Naive thymus-derived CD8-positive, alpha-beta T cell (primary cell): ENCODE data around the gene NDST1. TPM values are rescaled to one million over a fixed set of nuclear protein-coding genes. Genes with fewer than 3 reads are reported as not detected.
A peak's percentile ranks its signal among the peaks of the same experiment; 100 is the strongest.

Experiments
- ATAC-seq, 2 donors: fragments of 150-1000 bp; cut with Tn5 transposase in 1 of 2; sonication (Bioruptor Pico), chemical (Tn5 transposase) in 1 of 2; 1 replicate in 1 of 2; 2 replicates in 1 of 2; pipeline ENCODE4 v1.10.0; 2021; ENCODE audit warnings: mild to moderate bottlenecking in 2 of 2, moderate library complexity in 2 of 2
- POLR2A ChIA-PET: fragments of 350-600 bp; sonication (Branson Sonifier 250); formaldehyde crosslinking; loops from one replicate; lab custom pipeline; 2021; ENCODE audit warnings: antibody characterized with exemption; lab: Charles Lee
- DNase-seq, 10 donors: peaks; one replicate each; pipeline versions ENCODE4 v3.0.0 to v3.0.0-alpha.2; 2020 to 2022
- H3K27ac Mint-ChIP-seq, 10 donors: one replicate each; pipeline ENCODE4 v1.8.0; 2020 to 2022; ENCODE audit warnings: mild to moderate bottlenecking in 10 of 10, mixed read lengths in 10 of 10, moderate library complexity in 4 of 10, inconsistent platforms in 1 of 10
- H3K27me3 Mint-ChIP-seq, 5 donors: one replicate each; pipeline ENCODE4 v1.8.0; 2021 to 2022; ENCODE audit warnings: mixed read lengths in 5 of 5
- H3K36me3 Mint-ChIP-seq, 3 donors: one replicate each; pipeline ENCODE4 v1.8.0; 2020 to 2022; ENCODE audit warnings: mixed read lengths in 3 of 3, mild to moderate bottlenecking in 2 of 3, inconsistent platforms in 1 of 3
- H3K4me1 Mint-ChIP-seq, 4 donors: one replicate each; pipeline ENCODE4 v1.8.0; 2021 to 2022; ENCODE audit warnings: mixed read lengths in 4 of 4
- H3K4me3 Mint-ChIP-seq, 10 donors: one replicate each; pipeline ENCODE4 v1.8.0; 2020 to 2022; ENCODE audit warnings: mild to moderate bottlenecking in 10 of 10, mixed read lengths in 10 of 10, moderate library complexity in 6 of 10, inconsistent platforms in 1 of 10
- H3K9me3 Mint-ChIP-seq, 9 donors: one replicate each; pipeline ENCODE4 v1.8.0; 2020 to 2022; ENCODE audit warnings: mixed read lengths in 9 of 9, mild to moderate bottlenecking in 3 of 9, inconsistent platforms in 1 of 9, moderate library complexity in 1 of 9
- polyA plus RNA-seq, 3 donors: library from polyadenylated mRNA; unstranded; fragments of 300-500 nt; fragmentation: Illumina TruSeq; gene quantifications; one replicate each; pipeline ENCODE4 v1.2.3, GENCODE V29; 2021
- total RNA-seq, 8 experiments: library from RNA in 2 of 8; stranded (reverse) in 2 of 8; gene quantifications; one replicate each; pipeline ENCODE4 v1.2.3 and lab custom pipeline; 2021 to 2026

NDST1 gene
- total and polyA plus RNA-seq, 5 experiments from 2014 or later = 0.54 to 0.81 (median 0.55) TPM; not detected in 2

DNA sequence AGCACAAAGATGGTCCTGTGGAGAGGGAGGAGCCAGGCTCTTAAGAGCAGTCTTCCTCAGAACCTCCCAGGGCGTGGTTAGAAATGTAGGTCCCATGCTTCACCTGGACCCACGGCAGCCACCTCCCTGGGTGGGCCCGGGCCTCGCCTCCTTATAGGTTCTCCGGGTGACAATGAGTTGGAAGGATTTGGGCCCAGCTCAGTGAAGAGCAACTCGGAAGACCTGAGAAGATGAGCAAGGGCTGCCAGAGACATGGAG, 26.3 kb upstream of the NDST1 start:
- Mint-ChIP-seq H3K27ac (no peak overlapping the region), H3K4me1 (peaks cover 3 to 8% (median 5%) of the 10 kb centered on the region in 4 donors), H3K27me3 (peaks cover 0 to 4% (median 0%) of the 10 kb centered on the region in 5 donors), H3K36me3 (no peaks in the 10 kb centered on the region), H3K4me3 (no peak overlapping the region), H3K9me3 (no peaks in the 10 kb centered on the region)
- POLR2A ChIA-PET = no interaction called here
- ATAC-seq = no peak
- DNase-seq = no peak

DNA sequence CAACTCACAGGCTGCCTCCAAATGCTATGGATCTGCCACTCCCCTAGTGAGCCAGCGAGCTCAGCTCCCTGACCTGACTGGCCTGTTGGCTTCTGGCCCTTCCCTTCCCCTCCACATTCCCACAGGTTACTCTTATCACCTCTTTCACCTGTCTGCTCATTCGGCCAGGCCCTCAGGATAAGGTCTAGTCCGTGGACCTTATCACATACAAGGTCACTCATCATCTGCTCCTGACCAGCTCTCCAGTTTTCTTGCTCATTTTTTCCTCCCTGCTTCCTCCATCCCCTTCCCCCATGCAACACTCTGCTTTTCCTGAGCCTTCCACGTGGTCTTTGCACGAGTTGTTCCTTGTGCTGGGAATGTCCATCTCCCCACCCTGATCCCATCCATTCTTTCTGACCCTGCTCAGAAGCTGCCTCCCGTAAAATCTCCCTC, 25.9 kb upstream of the NDST1 start:
- Mint-ChIP-seq H3K9me3 (no peaks in the 10 kb centered on the region), H3K4me1 (peaks cover 4 to 7% (median 5%) of the 10 kb centered on the region in 4 donors), H3K27me3 (peaks cover 0 to under 1% (median 0%) of the 10 kb centered on the region in 5 donors), H3K27ac (peak overlapping the region in 1 of 10 donors; percentile 25), H3K36me3 (no peaks in the 10 kb centered on the region), H3K4me3 (peak overlapping the region in 1 of 10 donors; percentile 29)
- no peak for ATAC-seq
- POLR2A ChIA-PET = no interaction called here
- DNase-seq = no peak

DNA sequence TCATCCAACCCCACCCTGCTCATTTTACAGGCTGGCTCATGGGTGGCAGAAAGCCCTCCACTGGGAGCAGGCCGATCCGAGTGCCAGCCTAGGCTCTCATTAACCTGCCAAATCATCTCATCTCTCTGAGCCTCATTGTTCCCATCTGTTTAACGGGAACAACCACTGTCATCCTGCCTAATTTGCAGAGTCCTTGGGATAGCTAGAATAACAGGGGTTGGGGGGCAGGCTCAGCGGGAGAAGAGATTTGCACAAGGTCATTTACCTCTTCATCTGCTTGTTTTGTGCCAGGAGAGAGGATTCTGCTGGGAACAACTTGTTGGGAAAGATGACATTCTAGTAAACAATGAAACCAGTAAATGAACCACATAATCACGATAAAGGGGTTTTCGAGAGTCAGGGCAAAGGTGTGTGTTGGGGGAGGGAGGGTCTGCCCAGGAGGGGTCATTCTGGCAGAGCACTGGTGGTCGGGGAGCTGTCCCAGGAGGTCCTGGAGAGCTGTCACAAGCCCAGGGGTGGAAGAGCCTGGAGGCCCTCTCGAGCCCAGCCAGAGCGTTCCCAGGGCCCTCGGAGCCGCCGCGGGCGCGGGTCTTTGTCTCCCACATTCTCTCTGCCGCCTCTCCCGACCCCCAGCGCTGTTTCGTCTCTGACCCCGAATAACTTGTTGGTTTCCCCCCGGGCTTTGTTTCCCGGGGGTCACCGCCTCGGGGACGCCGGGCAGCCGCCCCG, 22.8 kb upstream of the NDST1 start:
- H3K27ac Mint-ChIP-seq = peak overlapping the region in 7 of 10 donors; percentile 13 to 86 (median 55)
- POLR2A ChIA-PET = interaction anchor here (0.5 kb wide), 1 partner anchor 36 kb away, joined by 3 read pairs; no protein-coding TSS in a partner anchor
- peaks cover 5 to 29% (median 10%) of the 10 kb centered on the region in 4 donors for H3K4me1 Mint-ChIP-seq
- ATAC-seq (no peak), DNase-seq (no peak)
- peak overlapping the region; percentile 64 to 86 (median 77) for H3K4me3 Mint-ChIP-seq
- no peaks in the 10 kb centered on the region for H3K36me3 Mint-ChIP-seq
- no peaks in the 10 kb centered on the region for H3K9me3 Mint-ChIP-seq
- peaks cover 0 to 13% (median 1%) of the 10 kb centered on the region in 5 donors for H3K27me3 Mint-ChIP-seq

DNA sequence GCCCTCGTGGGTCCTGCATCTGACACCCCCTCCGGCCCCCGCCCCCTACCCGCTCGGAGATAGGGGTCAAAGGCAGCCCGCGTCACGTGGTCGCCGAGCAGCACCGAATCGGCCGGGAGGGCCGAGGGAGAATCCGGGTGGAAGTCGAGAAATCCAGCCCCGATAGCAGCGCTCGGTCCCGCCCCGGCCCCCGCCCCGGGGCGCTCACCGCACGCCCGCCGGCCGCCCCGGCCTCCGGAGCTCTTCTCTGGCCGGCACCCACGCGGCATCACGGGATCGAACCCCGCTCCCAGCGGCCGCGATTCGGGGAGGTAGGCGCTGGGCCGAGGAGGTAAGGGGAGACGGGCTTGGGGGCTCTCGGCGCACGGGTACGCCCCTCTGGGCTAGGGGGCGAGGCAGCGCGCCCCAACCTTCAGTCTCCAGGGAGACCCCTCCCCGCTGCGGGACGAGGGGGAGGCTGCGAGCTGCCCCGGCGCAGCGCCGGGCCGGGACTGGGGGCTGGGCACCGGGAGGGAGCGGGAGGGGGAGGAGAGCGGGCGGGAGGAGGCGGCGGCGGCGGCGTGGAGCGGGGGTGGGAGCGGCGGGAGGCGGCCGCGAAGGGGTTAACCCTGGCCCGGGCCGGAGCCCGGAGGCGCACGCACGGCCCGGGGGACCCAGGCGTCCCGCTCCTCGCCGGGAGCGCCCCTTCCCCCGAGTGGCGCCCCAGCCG, 22.1 kb upstream of the NDST1 start:
- Mint-ChIP-seq H3K9me3 (no peaks in the 10 kb centered on the region), H3K4me3 (peak overlapping the region in 8 of 10 donors; percentile 64 to 86 (median 74))

DNA sequence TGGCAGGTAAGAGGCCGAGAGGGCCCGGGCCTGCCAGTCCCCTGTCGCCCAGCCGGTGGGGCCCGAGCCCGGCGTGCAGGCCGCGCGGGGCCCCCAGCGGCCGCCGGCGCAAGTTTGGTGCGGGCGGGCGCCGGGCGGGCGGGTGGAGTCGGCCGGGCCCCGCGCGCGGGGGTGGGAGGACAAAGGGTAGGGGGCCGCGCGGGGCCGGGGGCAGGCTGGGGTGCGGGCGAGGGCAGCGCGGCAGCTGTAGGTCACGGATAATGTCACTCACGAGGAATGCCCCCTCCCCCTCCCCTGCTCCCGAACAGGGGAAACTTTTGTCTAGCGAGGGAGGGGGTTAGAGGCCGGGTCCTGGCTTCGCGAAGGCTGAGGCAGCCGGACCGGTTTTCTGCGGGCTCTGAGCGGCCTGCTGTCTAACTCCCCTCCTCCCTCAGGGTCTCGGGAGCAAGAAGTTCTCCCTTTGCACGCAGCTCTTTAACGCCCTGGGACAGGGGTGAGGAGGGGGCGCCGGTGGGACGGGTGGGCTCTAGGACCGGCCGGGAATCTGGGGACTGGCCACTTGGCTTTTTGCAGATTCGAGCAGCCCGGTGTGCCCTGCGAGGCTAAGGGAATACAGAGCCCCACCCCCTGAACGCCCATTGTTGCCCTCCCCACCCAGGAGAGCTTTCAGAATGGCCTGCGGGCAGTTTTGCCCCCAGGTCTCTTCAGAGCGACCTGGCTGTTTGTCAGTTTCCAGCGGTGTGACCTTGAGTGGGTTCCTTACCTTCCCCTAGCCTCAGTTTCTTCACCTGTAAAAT, 21.3 kb upstream of the NDST1 start:
- H3K27ac Mint-ChIP-seq = peak overlapping the region in 6 of 10 donors; percentile 12 to 87 (median 64)
- ATAC-seq (peak; percentile 59 to 72), DNase-seq (peak; percentile 10 to 66 (median 54))
- POLR2A ChIA-PET = interaction anchor here (0.6 to 1.2 kb wide), 4 partner anchors 22 to 187 kb away, joined by 3 to 10 read pairs (median 4); partner anchors contain the start of genes MYOZ3 and RPS14
- H3K9me3 Mint-ChIP-seq = no peaks in the 10 kb centered on the region
- peaks cover 5 to 39% (median 10%) of the 10 kb centered on the region in 4 donors for H3K4me1 Mint-ChIP-seq
- peaks cover 0 to 13% (median 1%) of the 10 kb centered on the region in 5 donors for H3K27me3 Mint-ChIP-seq
- H3K4me3 Mint-ChIP-seq = peak overlapping the region; percentile 49 to 88 (median 75)
- H3K36me3 Mint-ChIP-seq = no peaks in the 10 kb centered on the region

More for the DNA sequence above, 22.1 kb upstream of the NDST1 start:
- Mint-ChIP-seq H3K4me1 (peaks cover 5 to 36% (median 10%) of the 10 kb centered on the region in 4 donors), H3K27me3 (peaks cover 0 to 13% (median 1%) of the 10 kb centered on the region in 5 donors), H3K36me3 (no peaks in the 10 kb centered on the region), H3K27ac (peak overlapping the region in 1 of 10 donors; percentile 13)
- ATAC-seq (peak; percentile 43 to 57), DNase-seq (peak in 4 of 10 donors; percentile 20 to 31 (median 27))
- POLR2A ChIA-PET = interaction anchor here (0.5 to 1.2 kb wide), 2 partner anchors 36 to 37 kb away, joined by 3 read pairs; partner anchors contain the start of gene RPS14

DNA sequence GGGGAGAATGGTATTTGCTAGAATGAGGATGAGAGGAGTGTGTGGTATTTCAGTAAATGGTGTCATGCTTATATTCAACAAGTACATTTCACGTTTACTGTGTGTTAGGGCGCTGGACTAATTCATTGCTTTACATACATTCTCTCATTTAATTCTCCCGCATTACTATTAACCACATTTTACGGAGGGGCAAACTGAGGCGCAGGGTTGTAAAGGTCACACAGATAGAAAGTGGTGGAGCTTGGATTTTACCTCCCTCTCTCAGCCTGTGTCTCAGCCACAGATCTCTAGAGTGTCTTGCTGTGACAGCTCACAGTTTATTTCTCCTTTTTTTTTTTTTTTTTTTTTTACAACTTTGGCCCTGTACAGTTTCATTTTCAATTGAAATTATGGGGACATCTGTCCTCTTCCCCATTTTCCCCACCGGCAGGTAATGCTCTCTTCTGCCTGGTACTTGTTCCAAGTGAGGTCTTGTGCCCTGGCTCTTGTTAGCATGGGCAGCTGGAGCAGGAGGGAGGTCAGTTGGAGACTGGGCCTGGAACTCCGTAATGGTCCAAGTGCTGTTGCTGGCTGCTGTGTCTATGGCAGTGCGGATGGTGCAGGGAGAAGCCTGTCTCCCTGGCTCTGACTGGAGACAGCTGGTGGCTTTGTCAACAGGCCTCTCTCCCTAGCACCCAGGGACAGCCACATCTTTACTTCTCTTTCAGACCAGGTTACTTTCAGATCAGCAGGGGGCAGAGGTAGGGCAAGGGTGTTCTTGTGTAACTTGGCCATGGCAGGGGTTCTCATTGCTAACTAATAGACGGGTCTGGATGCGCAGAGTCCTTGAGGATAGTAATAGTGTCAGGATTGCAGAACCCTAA, 20.5 kb upstream of the NDST1 start:
- peaks cover 5 to 39% (median 10%) of the 10 kb centered on the region in 4 donors for H3K4me1 Mint-ChIP-seq
- ATAC-seq (no peak), DNase-seq (peak in 1 of 10 donors; percentile 3)
- H3K27ac Mint-ChIP-seq = peak overlapping the region in 6 of 10 donors; percentile 12 to 87 (median 64)
- peak overlapping the region; percentile 49 to 88 (median 75) for H3K4me3 Mint-ChIP-seq
- H3K9me3 Mint-ChIP-seq = no peaks in the 10 kb centered on the region
- peaks cover 0 to 13% (median 1%) of the 10 kb centered on the region in 5 donors for H3K27me3 Mint-ChIP-seq
- POLR2A ChIA-PET = interaction anchor here (0.7 to 1.2 kb wide), 3 partner anchors 38 to 186 kb away, joined by 3 to 10 read pairs (median 5); partner anchors contain the start of genes MYOZ3 and RPS14
- H3K36me3 Mint-ChIP-seq = no peaks in the 10 kb centered on the region

DNA sequence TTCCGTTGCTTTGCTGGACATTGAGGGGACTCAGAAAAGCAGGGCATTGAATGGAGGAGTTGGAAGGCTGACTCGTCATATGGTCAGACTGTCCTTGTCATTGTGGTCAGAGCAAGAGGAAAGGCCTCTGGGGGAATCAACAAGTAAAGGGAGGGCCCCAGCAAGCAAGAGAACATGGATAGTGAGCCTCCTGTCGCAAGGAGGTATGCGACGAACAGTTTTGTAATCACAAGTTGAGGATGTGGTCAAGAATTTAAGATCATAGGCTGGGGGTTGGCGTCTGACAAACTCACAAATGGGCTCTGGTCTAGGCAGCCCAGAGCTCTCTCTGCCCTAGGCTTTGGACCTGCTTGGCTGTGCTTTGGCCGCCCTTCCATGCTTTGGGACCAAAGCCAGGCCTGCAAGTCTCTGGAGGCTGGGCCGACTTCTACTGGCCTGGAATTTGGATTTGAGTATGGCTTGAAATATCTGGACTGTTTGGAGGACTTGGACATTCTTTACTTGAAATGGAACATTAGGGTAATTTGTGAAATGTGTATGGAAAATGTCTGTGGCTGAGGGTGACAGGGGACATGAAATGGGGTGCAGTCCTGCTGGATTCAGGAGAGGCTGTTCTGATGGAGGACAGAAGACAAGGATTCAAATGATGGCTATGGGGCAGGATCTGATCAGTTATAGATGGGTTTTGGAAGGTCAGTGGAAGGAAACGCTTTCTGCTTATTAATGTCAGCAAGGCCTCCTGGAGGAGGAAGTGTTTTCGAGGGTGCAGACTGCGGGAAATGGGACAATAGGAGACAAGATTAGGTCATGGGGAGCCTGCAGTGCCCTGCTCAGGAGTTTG, 19.2 kb upstream of the NDST1 start:
- Mint-ChIP-seq H3K4me1 (peaks cover 5 to 39% (median 10%) of the 10 kb centered on the region in 4 donors), H3K36me3 (no peaks in the 10 kb centered on the region), H3K27me3 (peaks cover 0 to 13% (median 1%) of the 10 kb centered on the region in 5 donors), H3K9me3 (no peaks in the 10 kb centered on the region), H3K4me3 (peak overlapping the region in 1 of 10 donors; percentile 34), H3K27ac (peak overlapping the region in 1 of 10 donors; percentile 13)
- no peak for DNase-seq
- ATAC-seq = no peak
- POLR2A ChIA-PET = no interaction called here

DNA sequence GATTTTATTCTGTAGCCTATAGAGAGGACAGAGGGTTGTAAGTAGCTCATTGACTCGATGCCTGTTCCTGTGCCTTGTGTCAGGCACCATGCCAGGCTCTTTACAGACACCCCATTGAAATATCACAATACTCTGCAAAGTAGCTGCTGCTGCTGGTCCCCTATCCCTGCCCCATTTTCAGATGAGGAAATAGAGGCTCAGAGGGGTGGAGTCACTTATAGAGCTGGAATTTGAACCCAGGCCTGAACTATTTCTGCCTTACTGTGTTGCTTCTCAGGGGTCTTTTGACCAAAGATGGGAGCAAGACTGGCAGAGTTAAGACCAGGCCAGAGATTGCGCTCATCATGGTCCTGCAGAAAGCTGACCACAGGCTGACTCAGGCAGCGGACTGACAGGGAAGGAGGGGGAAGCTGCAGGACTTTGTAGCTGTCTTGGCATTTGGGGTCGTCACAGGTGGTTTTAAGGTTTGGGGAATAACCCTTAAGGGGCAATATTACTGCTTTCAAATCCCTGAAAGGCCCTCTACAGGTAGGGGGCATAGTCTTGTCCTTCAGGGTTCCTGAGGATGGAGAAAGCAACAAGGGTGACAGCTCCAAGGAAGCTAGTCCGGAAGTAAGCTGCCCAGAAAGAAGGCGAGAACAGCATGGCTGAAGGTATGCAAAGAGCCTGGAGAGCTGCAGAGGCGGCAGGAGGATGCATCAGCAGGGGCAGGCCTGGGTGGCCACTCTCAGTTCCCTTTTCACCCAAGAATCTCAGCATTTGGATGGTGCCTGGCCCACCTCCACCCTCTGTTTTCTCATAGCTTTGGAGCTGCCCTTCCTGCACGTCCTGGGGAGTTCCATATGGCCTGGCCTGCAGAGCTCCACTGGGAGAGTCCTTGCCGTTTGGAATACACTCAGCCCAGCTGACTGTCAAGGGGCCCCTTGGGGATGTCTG, 18.3 kb upstream of the NDST1 start:
- ATAC-seq = no peak
- H3K27me3 Mint-ChIP-seq = peaks cover 0 to 13% (median 1%) of the 10 kb centered on the region in 5 donors
- H3K27ac Mint-ChIP-seq = peak overlapping the region in 1 of 10 donors; percentile 13
- DNase-seq = no peak
- no peak overlapping the region for H3K4me3 Mint-ChIP-seq
- peaks cover 5 to 39% (median 10%) of the 10 kb centered on the region in 4 donors for H3K4me1 Mint-ChIP-seq
- no peaks in the 10 kb centered on the region for H3K36me3 Mint-ChIP-seq
- H3K9me3 Mint-ChIP-seq = no peaks in the 10 kb centered on the region
- POLR2A ChIA-PET = no interaction called here

DNA sequence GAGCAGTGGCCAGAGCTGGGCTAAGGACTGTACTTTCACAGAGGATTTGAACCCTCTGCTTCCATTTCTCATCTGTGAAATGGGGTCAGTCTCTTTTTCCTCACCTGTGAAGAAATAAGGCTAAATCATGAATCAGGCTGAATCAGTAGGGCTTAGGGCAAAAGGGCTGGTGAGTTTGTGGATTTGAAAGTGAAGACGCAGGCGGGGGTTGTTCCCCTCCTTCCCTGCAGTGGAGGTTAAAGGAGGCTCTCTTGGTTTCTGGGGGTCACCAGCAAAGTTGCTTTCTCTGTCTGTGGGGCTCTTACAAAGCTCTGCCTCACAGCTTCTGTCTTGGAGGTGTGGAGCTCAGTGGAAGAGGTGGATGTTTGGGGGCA, 17.6 kb upstream of the NDST1 start:
- POLR2A ChIA-PET = no interaction called here
- Mint-ChIP-seq H3K4me3 (no peak overlapping the region), H3K9me3 (no peaks in the 10 kb centered on the region), H3K27me3 (peaks cover 0 to 13% (median 1%) of the 10 kb centered on the region in 5 donors), H3K4me1 (peaks cover 0 to 37% (median 7%) of the 10 kb centered on the region in 4 donors), H3K27ac (peak overlapping the region in 1 of 10 donors; percentile 12), H3K36me3 (no peaks in the 10 kb centered on the region)
- ATAC-seq = no peak
- no peak for DNase-seq

DNA sequence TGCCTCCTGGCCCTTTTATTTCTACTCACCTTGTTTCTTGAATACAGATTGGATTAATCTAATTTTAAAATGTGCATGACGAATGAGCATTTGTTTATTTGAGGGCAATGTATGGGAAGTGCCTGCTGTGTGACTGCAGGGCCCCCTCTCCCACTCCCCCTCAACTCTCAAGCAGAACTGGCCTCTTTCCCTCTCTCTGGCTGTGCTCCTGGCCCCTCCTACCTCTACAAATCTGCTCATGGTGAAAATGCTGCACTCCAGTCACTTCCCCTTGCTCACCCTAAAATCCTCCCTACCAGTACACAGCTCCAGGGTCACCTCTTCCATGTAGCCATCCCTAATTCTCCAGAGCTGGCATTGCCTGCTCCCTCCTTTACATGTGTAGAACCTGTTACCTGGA, 17.2 kb upstream of the NDST1 start:
- H3K4me1 Mint-ChIP-seq = peaks cover 0 to 37% (median 7%) of the 10 kb centered on the region in 4 donors
- peaks cover 0 to 13% (median 1%) of the 10 kb centered on the region in 5 donors for H3K27me3 Mint-ChIP-seq
- H3K4me3 Mint-ChIP-seq = no peak overlapping the region
- no peaks in the 10 kb centered on the region for H3K36me3 Mint-ChIP-seq
- POLR2A ChIA-PET = no interaction called here
- no peak for ATAC-seq
- DNase-seq = no peak
- H3K27ac Mint-ChIP-seq = peak overlapping the region in 2 of 10 donors; percentile 12 to 79
- no peaks in the 10 kb centered on the region for H3K9me3 Mint-ChIP-seq
